GM19193 (cell line): ENCODE data around the gene LPP.

ENCODE experiments used
- POLR2A ChIP-seq: IDR thresholded peaks from 4 replicates; pipeline ENCODE4 v1.6.1; 2011; ENCODE audit not compliant: insufficient read depth, insufficient read length; ENCODE audit errors: extremely low read depth

The LPP gene

GRCh38 chr3:188404124-188404523, 250.2 kb downstream of the LPP start:
- TF ChIP-seq POLR2A: no peak

GRCh38 chr3:188404701-188405100, 250.7 kb downstream of the LPP start:
- no peak for TF ChIP-seq POLR2A

GRCh38 chr3:188407158-188407880, 253.4 kb downstream of the LPP start:
- TF ChIP-seq POLR2A: no peak

GRCh38 chr3:188408831-188409230, 254.9 kb downstream of the LPP start:
- TF ChIP-seq POLR2A: no peak

- no peak for TF ChIP-seq POLR2A
These were observed 257.8 kb downstream of the LPP start for GRCh38 chr3:188411750-188412149.

- TF ChIP-seq POLR2A: no peak
These were observed 261.2 kb downstream of the LPP start for GRCh38 chr3:188415196-188415595.

GRCh38 chr3:188416041-188416440, 262.1 kb downstream of the LPP start:
- no peak for TF ChIP-seq POLR2A

- no peak for TF ChIP-seq POLR2A
These were observed 263.3 kb downstream of the LPP start for GRCh38 chr3:188417271-188417696.

GRCh38 chr3:188417766-188418165, 263.8 kb downstream of the LPP start:
- TF ChIP-seq POLR2A: no peak

- no peak for TF ChIP-seq POLR2A
These were observed 267.3 kb downstream of the LPP start for GRCh38 chr3:188421151-188421821.

- no peak for TF ChIP-seq POLR2A
These were observed 268.0 kb downstream of the LPP start for GRCh38 chr3:188421836-188422540.

- TF ChIP-seq POLR2A: no peak
These were observed 277.1 kb downstream of the LPP start for GRCh38 chr3:188431040-188431439.

- no peak for TF ChIP-seq POLR2A
These were observed 277.6 kb downstream of the LPP start for GRCh38 chr3:188431553-188431952.

GRCh38 chr3:188432802-188433520, 279.0 kb downstream of the LPP start:
- TF ChIP-seq POLR2A: no peak
